ENCODE results near the gene GTPBP8.

The GTPBP8 gene

GRCh38 chr3:113013593-113013992 lies 22.8 kb downstream of the GTPBP8 start:
- POLR2A ChIA-PET: no interaction called here
- peaks cover 5 to 83% of the 10 kb centered on the region in 2 experiments; a peak in 2 of 3 replicates for H3K36me3 ChIP-seq (ENCODE audit: control insufficient read depth in 2 of 2, insufficient read depth in 1 of 2, low read length in 2 of 2)

DNA sequence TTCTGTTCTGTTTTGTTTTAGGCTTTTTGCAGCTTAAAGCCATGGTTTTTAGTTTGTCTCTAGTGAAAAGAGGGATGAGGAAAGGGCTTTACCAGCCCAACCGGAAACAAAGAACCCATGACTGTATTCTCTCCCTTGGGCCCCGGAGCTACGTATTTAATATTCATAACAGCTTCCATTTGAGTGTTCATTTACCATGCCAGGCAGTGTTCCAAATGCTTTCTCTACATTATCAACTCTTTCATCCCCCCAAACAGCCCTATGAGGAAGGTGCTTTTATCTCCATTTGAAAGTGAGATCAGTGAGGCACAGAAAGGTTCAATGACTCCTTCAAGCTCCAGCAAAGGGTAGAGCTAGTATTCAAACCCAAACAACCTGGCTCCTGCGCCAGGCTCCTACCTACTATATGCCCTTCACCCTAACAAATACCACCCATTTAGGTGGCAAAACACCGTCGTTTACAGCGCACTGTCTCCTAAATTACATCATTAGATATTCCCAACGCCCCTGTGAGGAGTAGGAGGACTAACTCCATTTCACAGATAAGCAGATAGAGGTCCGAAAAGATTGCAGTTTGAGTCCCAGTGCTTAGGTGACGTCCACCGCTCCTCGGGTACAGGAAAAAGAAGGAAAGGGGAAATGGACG lies 27.9 kb downstream of the GTPBP8 start:
- Histone ChIP-seq H3K4me3 (ENCODE audit: low read depth, low read length) (peak overlapping the region; percentile 94), H3K27ac (ENCODE audit: extremely low read depth, low read depth, low read length) (peak overlapping the region; percentile 77), H3K36me3 (ENCODE audit: control insufficient read depth in 2 of 2, insufficient read depth in 1 of 2, low read length in 2 of 2) (peaks cover 0 to 36% of the 10 kb centered on the region in 2 experiments; a peak in 1 of 3 replicates), H3K4me1 (ENCODE audit: control insufficient read depth, insufficient read depth, low read length) (peaks cover 4% of the 10 kb centered on the region), H3K9me3 (ENCODE audit: control insufficient read depth, insufficient read depth, low read depth, low read length) (no peaks in the 10 kb centered on the region)
- no peak for TF ChIP-seq ZNF623 (tag by site-specific recombination; IDR thresholded peaks at IDR 0.05)
- TF ChIP-seq PRDM1 (tag by site-specific recombination; IDR thresholded peaks at IDR 0.05): 0 out of 2 replicates have a peak, but pooled peaks have one; percentile 12
- no peak for TF ChIP-seq TCF7L2 (IDR thresholded peaks at IDR 0.05; ENCODE audit: borderline replicate concordance, low read depth, low read length)
- TF ChIP-seq ZNF792 (tag by site-specific recombination; IDR thresholded peaks at IDR 0.05): no peak
- TF ChIP-seq, protein P1, sequence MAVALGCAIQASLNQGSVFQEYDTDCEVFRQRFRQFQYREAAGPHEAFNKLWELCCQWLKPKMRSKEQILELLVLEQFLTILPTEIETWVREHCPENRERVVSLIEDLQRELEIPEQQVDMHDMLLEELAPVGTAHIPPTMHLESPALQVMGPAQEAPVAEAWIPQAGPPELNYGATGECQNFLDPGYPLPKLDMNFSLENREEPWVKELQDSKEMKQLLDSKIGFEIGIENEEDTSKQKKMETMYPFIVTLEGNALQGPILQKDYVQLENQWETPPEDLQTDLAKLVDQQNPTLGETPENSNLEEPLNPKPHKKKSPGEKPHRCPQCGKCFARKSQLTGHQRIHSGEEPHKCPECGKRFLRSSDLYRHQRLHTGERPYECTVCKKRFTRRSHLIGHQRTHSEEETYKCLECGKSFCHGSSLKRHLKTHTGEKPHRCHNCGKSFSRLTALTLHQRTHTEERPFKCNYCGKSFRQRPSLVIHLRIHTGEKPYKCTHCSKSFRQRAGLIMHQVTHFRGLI (tag by site-specific recombination; IDR thresholded peaks at IDR 0.05): peak; percentile 66; the same call in 1 of the 2 replicates
- TF ChIP-seq ZBTB49 (tag by site-specific recombination; IDR thresholded peaks at IDR 0.05; ENCODE audit: low read depth): no peak
- CTCF ChIA-PET: interaction anchor here (0.6 kb wide), 2 partner anchors 38 to 341 kb away, joined by 3 read pairs; no protein-coding TSS in a partner anchor
- POLR2A ChIA-PET: interaction anchor here (0.7 to 1.4 kb wide), 6 partner anchors 8 to 629 kb away, joined by 3 to 8 read pairs (median 4); partner anchors contain the start of gene GTPBP8

More at GRCh38 chr3:113013593-113013992, 22.8 kb downstream of the GTPBP8 start:
- Histone ChIP-seq H3K4me1 (ENCODE audit: control insufficient read depth, insufficient read depth, low read length) (peaks cover 4% of the 10 kb centered on the region), H3K9me3 (ENCODE audit: control insufficient read depth, insufficient read depth, low read depth, low read length) (no peaks in the 10 kb centered on the region), H3K4me3 (ENCODE audit: low read depth, low read length) (no peak overlapping the region), H3K27ac (ENCODE audit: extremely low read depth, low read depth, low read length) (no peak overlapping the region)
- TF ChIP-seq BCL11A (tag by site-specific recombination; IDR thresholded peaks at IDR 0.05; ENCODE audit: low read depth) (no peak), ZNF112 (tag by site-specific recombination; IDR thresholded peaks at IDR 0.05) (no peak), ZNF133 (tag by site-specific recombination; IDR thresholded peaks at IDR 0.05) (peak; percentile 74), SP3 (tag by site-specific recombination; IDR thresholded peaks at IDR 0.05) (no peak), ZBTB44 (tag by site-specific recombination; IDR thresholded peaks at IDR 0.05) (no peak), ZNF114 (tag by site-specific recombination; IDR thresholded peaks at IDR 0.05) (no peak)
- TF ChIP-seq, protein P2, sequence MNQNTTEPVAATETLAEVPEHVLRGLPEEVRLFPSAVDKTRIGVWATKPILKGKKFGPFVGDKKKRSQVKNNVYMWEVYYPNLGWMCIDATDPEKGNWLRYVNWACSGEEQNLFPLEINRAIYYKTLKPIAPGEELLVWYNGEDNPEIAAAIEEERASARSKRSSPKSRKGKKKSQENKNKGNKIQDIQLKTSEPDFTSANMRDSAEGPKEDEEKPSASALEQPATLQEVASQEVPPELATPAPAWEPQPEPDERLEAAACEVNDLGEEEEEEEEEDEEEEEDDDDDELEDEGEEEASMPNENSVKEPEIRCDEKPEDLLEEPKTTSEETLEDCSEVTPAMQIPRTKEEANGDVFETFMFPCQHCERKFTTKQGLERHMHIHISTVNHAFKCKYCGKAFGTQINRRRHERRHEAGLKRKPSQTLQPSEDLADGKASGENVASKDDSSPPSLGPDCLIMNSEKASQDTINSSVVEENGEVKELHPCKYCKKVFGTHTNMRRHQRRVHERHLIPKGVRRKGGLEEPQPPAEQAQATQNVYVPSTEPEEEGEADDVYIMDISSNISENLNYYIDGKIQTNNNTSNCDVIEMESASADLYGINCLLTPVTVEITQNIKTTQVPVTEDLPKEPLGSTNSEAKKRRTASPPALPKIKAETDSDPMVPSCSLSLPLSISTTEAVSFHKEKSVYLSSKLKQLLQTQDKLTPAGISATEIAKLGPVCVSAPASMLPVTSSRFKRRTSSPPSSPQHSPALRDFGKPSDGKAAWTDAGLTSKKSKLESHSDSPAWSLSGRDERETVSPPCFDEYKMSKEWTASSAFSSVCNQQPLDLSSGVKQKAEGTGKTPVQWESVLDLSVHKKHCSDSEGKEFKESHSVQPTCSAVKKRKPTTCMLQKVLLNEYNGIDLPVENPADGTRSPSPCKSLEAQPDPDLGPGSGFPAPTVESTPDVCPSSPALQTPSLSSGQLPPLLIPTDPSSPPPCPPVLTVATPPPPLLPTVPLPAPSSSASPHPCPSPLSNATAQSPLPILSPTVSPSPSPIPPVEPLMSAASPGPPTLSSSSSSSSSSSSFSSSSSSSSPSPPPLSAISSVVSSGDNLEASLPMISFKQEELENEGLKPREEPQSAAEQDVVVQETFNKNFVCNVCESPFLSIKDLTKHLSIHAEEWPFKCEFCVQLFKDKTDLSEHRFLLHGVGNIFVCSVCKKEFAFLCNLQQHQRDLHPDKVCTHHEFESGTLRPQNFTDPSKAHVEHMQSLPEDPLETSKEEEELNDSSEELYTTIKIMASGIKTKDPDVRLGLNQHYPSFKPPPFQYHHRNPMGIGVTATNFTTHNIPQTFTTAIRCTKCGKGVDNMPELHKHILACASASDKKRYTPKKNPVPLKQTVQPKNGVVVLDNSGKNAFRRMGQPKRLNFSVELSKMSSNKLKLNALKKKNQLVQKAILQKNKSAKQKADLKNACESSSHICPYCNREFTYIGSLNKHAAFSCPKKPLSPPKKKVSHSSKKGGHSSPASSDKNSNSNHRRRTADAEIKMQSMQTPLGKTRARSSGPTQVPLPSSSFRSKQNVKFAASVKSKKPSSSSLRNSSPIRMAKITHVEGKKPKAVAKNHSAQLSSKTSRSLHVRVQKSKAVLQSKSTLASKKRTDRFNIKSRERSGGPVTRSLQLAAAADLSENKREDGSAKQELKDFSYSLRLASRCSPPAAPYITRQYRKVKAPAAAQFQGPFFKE (tag by site-specific recombination; IDR thresholded peaks at IDR 0.05; ENCODE audit: borderline replicate concordance): no peak
- CTCF ChIA-PET: interaction anchor here (0.6 to 1.1 kb wide), 2 partner anchors 12 to 371 kb away, joined by 3 to 4 read pairs; no protein-coding TSS in a partner anchor

Data from HEK293 (cell line).